Fibroblast of villous mesenchyme (primary cell): ENCODE data around the gene EIF4ENIF1. TPM values are rescaled to one million over a fixed set of nuclear protein-coding genes. Genes with fewer than 3 reads are reported as not detected.
A peak's percentile ranks its signal among the peaks of the same experiment; 100 is the strongest.
"Not testable (repeated sequence)": the region's sequence is repeated elsewhere in the genome, so short reads cannot be mapped to it uniquely, and the experiment has no call there.

Experiments used
- DNase-seq: peaks from one replicate; pipeline ENCODE4 v3.0.0-alpha.2; 2010; ENCODE audit warnings: low read depth
- H3K4me3 ChIP-seq: 2 replicates; pipeline ENCODE4 v1.5.1; 2011; ENCODE audit warnings: low read depth, mild to moderate bottlenecking, low read length
- total RNA-seq: library from RNA; depleted of rRNA; stranded (reverse); fragments of >200 nt; gene quantifications from 2 replicates; pipeline ENCODE4 v1.2.3, GENCODE V29; 2012
- TF ChIP-seq, protein P1 (sequence below): IDR thresholded peaks from 2 replicates; pipeline ENCODE4 v1.5.1; 2012; ENCODE audit warnings: low read depth, mild to moderate bottlenecking, low read length; ENCODE audit not compliant: insufficient read depth

Gene EIF4ENIF1
- total RNA-seq, 1 donor, result 25.0 TPM

DNA sequence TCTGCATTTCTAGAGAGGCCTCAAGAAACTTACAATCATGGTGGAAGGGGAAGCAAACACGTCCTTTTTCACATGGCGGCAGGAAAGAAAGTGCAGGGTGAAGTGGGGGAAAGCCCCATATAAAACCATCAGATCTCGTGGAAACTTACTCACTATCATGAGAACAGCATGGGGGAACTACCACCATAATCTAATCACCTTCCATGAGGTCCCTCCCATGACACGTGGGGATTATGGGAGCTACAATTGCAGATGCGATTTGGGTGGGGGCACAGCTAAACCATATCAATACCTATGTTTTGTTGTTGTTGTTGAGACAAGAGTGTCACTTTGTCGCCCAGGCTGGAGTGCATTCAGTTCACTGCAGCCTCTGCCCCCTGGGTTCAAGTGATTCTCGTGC is 36.6 kb upstream of the EIF4ENIF1 start:
- no peak for DNase-seq
- H3K4me3 ChIP-seq, result no peak overlapping the region
- TF ChIP-seq, protein P1, sequence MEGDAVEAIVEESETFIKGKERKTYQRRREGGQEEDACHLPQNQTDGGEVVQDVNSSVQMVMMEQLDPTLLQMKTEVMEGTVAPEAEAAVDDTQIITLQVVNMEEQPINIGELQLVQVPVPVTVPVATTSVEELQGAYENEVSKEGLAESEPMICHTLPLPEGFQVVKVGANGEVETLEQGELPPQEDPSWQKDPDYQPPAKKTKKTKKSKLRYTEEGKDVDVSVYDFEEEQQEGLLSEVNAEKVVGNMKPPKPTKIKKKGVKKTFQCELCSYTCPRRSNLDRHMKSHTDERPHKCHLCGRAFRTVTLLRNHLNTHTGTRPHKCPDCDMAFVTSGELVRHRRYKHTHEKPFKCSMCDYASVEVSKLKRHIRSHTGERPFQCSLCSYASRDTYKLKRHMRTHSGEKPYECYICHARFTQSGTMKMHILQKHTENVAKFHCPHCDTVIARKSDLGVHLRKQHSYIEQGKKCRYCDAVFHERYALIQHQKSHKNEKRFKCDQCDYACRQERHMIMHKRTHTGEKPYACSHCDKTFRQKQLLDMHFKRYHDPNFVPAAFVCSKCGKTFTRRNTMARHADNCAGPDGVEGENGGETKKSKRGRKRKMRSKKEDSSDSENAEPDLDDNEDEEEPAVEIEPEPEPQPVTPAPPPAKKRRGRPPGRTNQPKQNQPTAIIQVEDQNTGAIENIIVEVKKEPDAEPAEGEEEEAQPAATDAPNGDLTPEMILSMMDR, result no peak

DNA sequence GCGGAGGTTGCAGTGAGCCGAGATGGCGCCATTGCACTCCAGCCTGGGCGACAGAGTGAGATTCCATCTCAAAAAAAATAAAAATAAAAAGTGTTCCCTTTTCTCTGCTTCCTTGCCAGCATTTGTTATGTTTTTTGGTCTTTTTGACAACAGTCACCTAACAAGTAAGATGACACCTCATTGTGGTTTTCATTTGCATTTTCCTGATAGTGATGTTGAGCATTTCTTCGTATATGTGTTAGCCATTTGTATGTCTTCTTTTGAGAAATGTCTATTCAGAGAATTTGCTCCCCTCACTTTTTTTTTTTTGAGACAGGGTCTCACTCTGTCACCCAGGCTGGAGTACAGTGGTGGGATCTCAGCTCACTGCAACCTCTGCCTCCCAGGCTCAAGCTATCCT is 34.5 kb upstream of the EIF4ENIF1 start:
- not testable (repeated sequence) for H3K4me3 ChIP-seq, DNase-seq

DNA sequence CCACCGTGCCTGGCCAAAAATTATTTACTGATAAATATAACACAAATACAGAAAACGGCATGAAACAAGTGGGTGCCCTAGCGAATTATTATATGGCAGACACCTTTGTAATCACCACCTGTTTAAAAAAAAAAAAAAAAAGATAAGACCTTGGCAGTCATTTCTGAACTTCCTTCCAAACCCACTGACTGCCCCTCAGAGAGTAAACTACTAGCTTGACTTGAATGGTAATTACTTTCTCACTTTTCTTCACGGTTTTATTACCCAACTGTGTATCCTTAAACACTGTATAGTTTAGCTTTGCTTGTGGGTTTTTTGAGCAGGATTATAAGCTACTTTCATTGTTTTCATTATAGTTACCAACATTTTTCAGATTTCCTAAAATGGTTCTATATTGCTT is 30.4 kb upstream of the EIF4ENIF1 start:
- TF ChIP-seq, protein P1, result no peak
- DNase-seq, result no peak
- H3K4me3 ChIP-seq, result no peak overlapping the region

DNA sequence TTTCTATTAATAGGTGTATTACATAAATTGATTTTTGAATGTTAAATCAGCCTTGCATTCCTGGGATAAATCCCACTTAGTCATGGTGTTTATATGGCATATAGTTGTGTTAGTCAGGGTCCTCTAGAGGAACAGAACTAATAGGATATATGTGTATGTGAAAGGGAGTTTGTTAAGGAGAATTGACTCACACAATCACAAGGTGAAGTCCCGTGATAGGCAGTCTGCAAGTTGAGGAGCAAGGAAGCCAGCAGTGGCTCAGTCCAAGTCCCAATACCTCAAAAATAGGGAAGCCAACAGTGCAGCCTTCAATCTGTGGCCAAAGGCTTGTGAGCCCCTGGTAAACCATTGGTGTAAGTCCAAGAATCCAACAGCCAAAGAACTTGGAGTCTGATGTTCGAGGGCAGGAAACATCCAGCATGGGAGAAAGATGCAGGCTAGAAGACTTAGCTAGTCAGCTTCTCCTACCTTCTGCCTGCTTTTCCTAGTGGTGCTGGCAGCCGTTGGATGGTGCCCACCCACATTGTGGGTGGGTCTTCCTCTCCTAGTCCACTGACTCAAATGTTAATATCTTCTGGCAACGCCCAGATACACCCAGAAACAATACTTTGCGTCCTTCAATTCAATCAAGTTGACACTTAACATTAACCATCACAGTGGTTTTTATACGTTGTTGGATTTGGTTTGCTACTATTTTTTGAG is 19.6 kb upstream of the EIF4ENIF1 start:
- H3K4me3 ChIP-seq, result no peak overlapping the region
- DNase-seq, result no peak
- TF ChIP-seq, protein P1, result no peak

DNA sequence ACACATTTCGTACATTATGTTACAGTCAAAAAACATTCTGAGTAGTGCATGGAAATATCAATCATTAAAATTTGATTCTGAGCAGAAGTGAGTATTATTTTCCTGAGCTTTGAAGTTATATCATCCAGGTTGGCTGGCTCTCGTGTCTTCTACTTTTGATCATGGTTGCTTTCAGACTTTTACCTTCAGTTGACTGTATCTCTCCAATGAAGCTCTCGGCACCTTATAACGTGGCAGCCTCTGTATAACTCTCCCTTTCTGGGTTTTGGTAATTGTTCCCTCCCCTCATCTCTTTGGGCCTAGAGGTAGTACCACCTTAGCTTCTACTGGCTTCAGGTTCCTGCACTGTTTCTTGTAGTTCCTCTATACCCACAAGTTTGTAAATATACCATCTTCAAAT is 18.9 kb upstream of the EIF4ENIF1 start:
- H3K4me3 ChIP-seq, result no peak overlapping the region
- no peak for DNase-seq
- TF ChIP-seq, protein P1, result no peak

DNA sequence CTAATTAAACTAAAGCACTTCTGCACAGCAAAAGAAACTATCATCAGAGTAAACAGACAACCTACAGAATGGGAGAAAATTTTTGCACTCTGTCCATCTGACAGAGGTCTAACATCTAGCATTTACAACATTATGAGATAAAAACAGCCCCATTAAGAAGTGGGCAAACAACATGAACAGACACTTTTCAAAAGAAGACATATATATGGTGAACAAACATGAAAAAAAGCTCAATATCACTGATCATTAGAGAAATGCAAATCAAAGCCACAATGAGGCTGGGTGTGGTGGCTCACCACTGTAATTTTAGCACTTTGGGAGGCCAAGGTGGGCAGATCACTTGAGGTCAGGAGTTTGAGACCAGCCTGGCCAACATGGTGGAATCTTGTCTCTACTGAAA is 17.9 kb upstream of the EIF4ENIF1 start:
- H3K4me3 ChIP-seq, DNase-seq: not testable (repeated sequence)

DNA sequence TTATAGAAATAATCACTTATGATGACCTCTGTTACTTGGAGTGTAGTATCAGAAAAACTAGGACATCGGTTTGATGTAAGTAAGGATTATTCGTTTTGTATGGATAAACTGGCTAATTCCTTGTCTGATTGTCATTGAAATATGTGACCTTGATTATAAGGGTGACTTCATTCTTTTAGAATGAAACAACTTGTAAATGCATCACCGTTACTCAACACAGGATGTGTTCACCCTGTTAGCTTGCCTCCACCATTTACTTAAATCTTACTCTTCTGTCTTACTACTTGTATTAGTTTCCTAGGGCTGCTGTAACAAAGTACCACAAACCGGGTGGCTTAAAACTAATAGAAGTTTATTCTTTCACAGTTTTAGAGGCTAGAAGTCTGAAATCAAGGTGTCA is 14.6 kb upstream of the EIF4ENIF1 start:
- TF ChIP-seq, protein P1, result no peak
- no peak overlapping the region for H3K4me3 ChIP-seq
- DNase-seq, result peak; percentile 39

DNA sequence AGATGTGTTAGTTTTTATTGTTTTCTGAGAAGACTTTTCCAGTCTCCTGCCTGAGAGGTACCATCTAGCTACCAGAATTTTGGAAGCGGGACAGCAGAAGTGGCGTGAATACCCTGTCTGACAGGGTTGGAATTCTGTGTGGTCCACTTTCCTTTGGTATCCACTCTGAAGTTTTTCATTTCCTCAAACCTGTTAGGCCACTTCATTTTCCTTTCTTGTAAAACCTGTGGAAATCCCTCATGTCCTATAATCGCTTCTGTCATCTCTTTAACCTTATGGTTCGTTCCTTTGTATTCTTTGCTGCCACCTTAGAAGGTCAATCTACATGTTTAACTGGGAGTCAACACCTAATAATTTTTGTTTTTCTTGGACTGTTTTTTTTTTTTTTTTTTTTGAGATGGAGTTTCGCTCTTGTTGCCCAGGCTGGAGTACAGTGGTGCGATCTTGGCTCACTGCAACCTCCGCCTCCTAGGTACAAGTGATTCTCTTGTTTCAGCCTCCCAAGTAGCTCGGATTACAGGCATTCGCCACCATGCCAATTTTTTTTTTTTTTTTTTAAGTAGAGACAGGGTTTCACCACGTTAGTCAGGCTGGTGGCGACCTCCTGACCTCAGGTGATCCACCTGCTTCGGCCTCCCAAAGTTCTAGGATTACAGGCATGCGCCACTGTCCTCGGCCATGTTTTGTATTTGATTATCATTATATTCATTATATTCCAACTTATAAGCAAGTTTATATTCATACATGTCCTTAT is 13.7 kb upstream of the EIF4ENIF1 start:
- no peak overlapping the region for H3K4me3 ChIP-seq
- no peak for DNase-seq
- TF ChIP-seq, protein P1, result no peak
